K562 (cell line): ENCODE results near the gene SEMA5A.

Experiments used
- ATF6 ChIP-seq: sonication (generic); formaldehyde crosslinking; IDR thresholded peaks from 2 replicates; pipeline ENCODE4 v1.4.0; 2020; ENCODE audit warnings: mild to moderate bottlenecking, missing genetic modification reagents
- CREM ChIP-seq: IDR thresholded peaks from 2 replicates; pipeline ENCODE4 v1.6.1; 2014; ENCODE audit warnings: antibody characterized with exemption, low read depth
- FOXA3 ChIP-seq, 2 experiments: fragments of 450-650 bp in 1 of 2; sonication (generic) in 1 of 2; formaldehyde crosslinking; IDR thresholded peaks in 1 of 2; conservative IDR thresholded peaks in 1 of 2; 2 replicates each; pipeline versions ENCODE4 v1.4.0 to v1.8.0; 2020 to 2022; ENCODE audit warnings: mild to moderate bottlenecking in 2 of 2, missing genetic modification reagents in 1 of 2
- NUFIP1 ChIP-seq: fragments of 450-650 bp; IDR thresholded peaks from 2 replicates; pipeline ENCODE4 v1.6.1; 2018; ENCODE audit not compliant: partially characterized antibody
- ZBTB33 ChIP-seq: sonication (generic); formaldehyde crosslinking; IDR thresholded peaks from 2 replicates; pipeline ENCODE4 v1.8.1; 2023; ENCODE audit warnings: mild to moderate bottlenecking, missing genetic modification reagents

- TF ChIP-seq ATF6 = no peak
- TF ChIP-seq FOXA3 (CRISPR knock-in tag; conservative IDR thresholded peaks at IDR 0.05 in 1 of 2, IDR thresholded peaks at IDR 0.05 in 1 of 2) = no peak
- TF ChIP-seq CREM = no peak
- TF ChIP-seq ZBTB33 (CRISPR knock-in tag) = no peak
- TF ChIP-seq NUFIP1 = no peak
Measured at GRCh38 chr5:9386945-9387344, 158.9 kb downstream of the SEMA5A start.
